Body of pancreas (tissue), 4 donors: ENCODE data around the gene SEMA4F. TPM values are rescaled to one million over a fixed set of nuclear protein-coding genes. Genes with fewer than 3 reads are reported as not detected.

Source experiments
- ATAC-seq: fragments of 150-250 bp; one replicate; pipeline ENCODE4 v1.9.1; 2016
- DNase-seq, 4 donors: peaks; one replicate each; pipeline ENCODE4 v3.0.0-alpha.2; 2019
- H3K27ac ChIP-seq, 4 donors: fragments of 200-600 bp; sonication (generic); 1 replicate in 3 of 4; 2 replicates in 1 of 4; pipeline versions ENCODE4 v1.5.1 to v1.6.1; 2016 to 2019; ENCODE audit warnings: mild to moderate bottlenecking in 1 of 4, mixed read lengths in 1 of 4, moderate library complexity in 1 of 4
- H3K27me3 ChIP-seq, 2 donors: fragments of 200-600 bp; sonication (generic); one replicate each; pipeline ENCODE4 v1.6.0; 2016; ENCODE audit warnings: mild to moderate bottlenecking in 1 of 2
- H3K36me3 ChIP-seq, 2 donors: fragments of 200-600 bp; sonication (generic); replicated peaks in 1 of 2; 2 replicates each; pipeline ENCODE4 v1.5.1; 2016; ENCODE audit warnings: low read depth in 2 of 2; ENCODE audit not compliant: insufficient read depth in 1 of 2
- H3K4me1 ChIP-seq: fragments of 200-600 bp; sonication (generic); one replicate; pipeline ENCODE4 v1.6.0; 2016
- H3K4me3 ChIP-seq, 2 donors: fragments of 200-600 bp; sonication (generic); 1 replicate in 1 of 2; 2 replicates in 1 of 2; pipeline ENCODE4 v1.5.1; 2016 to 2019
- H3K9me3 ChIP-seq, 3 donors: fragments of 200-600 bp; sonication (generic); 1 replicate in 2 of 3; 2 replicates in 1 of 3; pipeline ENCODE4 v1.5.1; 2016
- CTCF ChIP-seq, 7 experiments: fragments of 450-650 bp in 4 of 7; fragments of 200-600 bp in 3 of 7; sonication (generic) in 3 of 7; IDR thresholded peaks; one replicate each; pipeline ENCODE4 v1.5.1; 2016 to 2019; ENCODE audit warnings: antibody characterized with exemption in 7 of 7
- POLR2A ChIP-seq, 3 donors: fragments of 450-650 bp; IDR thresholded peaks; one replicate each; pipeline ENCODE4 v1.6.1; 2016; ENCODE audit warnings: antibody characterized with exemption in 3 of 3, mild to moderate bottlenecking in 2 of 3
- WGBS, 2 donors: methylation state at CpG; one replicate each; pipeline ENCODE4 v1.1.5; 2017; 5-methylcytosine and 5-hydroxymethylcytosine counted together
- intact Hi-C: fragments of 100-400 bp; cut with DNase I; formaldehyde crosslinking; loops from one replicate; pipeline ENCODE4 v1.15.1; 2023
- total RNA-seq, 2 donors: library from RNA; depleted of rRNA; stranded (reverse); fragments of >200 nt; gene quantifications; one replicate each; pipeline ENCODE4 v1.1.0, GENCODE V29; 2016

The SEMA4F gene
- total RNA-seq, 2 donors from 2014 or later = 3.1 to 4.6 TPM

GRCh38 chr2:74673826-74674528, 19.9 kb downstream of the SEMA4F start:
- 68 to 84% methylated on average over 6 to 7 of the region's 7 CpGs for WGBS, 2 donors
- Histone ChIP-seq H3K36me3 (no peaks in the 10 kb centered on the region), H3K4me3 (no peak overlapping the region), H3K4me1 (no peaks in the 10 kb centered on the region), H3K27ac (no peak overlapping the region), H3K9me3 (no peaks in the 10 kb centered on the region), H3K27me3 (no peaks in the 10 kb centered on the region)
- ATAC-seq (no peak), DNase-seq (no peak)
- intact Hi-C loops = no loop called here
- TF ChIP-seq CTCF (IDR thresholded peaks at IDR 0.05) = no peak
- TF ChIP-seq POLR2A (IDR thresholded peaks at IDR 0.05) = no peak

DNA sequence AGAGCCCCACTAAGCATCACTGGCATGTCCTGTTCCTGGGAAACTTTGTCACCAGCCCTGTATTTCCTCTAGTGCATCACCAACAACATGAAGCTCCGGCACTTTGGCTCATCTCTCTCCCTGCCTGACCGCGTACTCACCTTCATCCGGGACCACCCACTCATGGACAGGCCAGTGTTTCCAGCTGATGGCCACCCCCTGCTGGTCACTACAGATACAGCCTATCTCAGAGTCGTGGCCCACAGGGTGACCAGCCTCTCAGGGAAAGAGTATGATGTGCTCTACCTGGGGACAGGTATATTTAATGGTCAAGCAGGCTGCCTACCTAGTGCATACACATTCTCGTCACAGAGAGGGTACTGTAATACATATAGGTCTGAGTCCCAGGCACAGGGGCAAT, 21.0 kb downstream of the SEMA4F start:
- Histone ChIP-seq H3K4me3 (no peak overlapping the region), H3K4me1 (no peaks in the 10 kb centered on the region), H3K9me3 (no peaks in the 10 kb centered on the region), H3K27ac (no peak overlapping the region), H3K36me3 (peaks cover 0 to 1% of the 10 kb centered on the region in 2 donors), H3K27me3 (no peaks in the 10 kb centered on the region)
- 78 to 89% methylated on average over 5 to 6 of the region's 6 CpGs for whole genome bisulfite sequencing, 2 donors
- ATAC-seq = no peak
- TF ChIP-seq POLR2A (IDR thresholded peaks at IDR 0.05) (no peak), CTCF (IDR thresholded peaks at IDR 0.05) (no peak)
- intact Hi-C loops = no loop called here
- no peak for DNase-seq

DNA sequence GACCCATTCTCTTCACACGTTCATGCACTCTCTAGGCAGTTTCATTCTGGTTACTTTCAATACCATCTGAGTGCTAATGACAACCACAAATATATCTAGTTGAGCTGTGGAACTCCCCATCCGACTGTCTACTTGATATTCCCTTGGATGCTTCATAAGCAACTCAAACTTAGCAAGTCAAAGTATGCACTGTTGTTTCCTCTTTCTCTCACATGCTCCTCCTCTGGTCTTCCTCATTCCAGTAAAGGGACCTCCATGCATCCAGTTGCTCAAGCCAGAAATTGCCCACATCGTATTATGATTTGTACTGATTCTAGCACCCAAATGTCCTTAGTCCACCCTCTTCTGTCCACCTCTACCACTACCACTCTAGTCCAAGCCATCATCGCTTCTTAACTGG, 22.3 kb downstream of the SEMA4F start:
- no peak for DNase-seq

DNA sequence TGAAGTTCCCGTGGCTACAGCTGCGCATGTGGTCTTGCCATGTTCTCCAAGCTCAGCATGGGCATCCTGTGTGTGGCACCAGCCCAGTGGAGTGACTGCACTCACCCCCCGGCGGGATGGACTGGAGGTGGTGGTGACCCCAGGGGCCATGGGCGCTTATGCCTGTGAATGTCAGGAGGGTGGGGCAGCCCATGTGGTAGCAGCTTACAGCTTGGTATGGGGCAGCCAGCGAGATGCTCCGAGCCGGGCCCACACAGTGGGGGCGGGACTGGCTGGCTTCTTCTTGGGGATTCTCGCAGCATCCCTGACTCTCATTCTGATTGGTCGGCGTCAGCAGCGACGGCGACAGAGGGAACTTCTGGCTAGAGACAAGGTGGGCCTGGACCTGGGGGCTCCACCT, 25.6 kb downstream of the SEMA4F start:
- intact Hi-C loops = no loop called here
- Histone ChIP-seq H3K9me3 (no peaks in the 10 kb centered on the region), H3K27ac (no peak overlapping the region), H3K4me1 (no peaks in the 10 kb centered on the region), H3K4me3 (no peak overlapping the region), H3K27me3 (no peaks in the 10 kb centered on the region), H3K36me3 (peaks cover 0 to 1% of the 10 kb centered on the region in 2 donors)
- TF ChIP-seq CTCF (IDR thresholded peaks at IDR 0.05) (no peak), POLR2A (IDR thresholded peaks at IDR 0.05) (no peak)
- 94 to 97% methylated on average over 12 to 15 of the region's 15 CpGs for WGBS, 2 donors
- no peak for ATAC-seq
- no peak for DNase-seq

More for the DNA sequence above, 22.3 kb downstream of the SEMA4F start:
- H3K36me3 ChIP-seq = peaks cover 0 to 1% of the 10 kb centered on the region in 2 donors
- WGBS, 2 donors = 80 to 82% methylated on average over 4 of the region's 4 CpGs
- TF ChIP-seq POLR2A (IDR thresholded peaks at IDR 0.05) = no peak
- TF ChIP-seq CTCF (IDR thresholded peaks at IDR 0.05) = no peak
- intact Hi-C loops = no loop called here
- no peaks in the 10 kb centered on the region for H3K9me3 ChIP-seq
- no peak overlapping the region for H3K27ac ChIP-seq
- ATAC-seq = no peak
- H3K4me3 ChIP-seq = no peak overlapping the region
- no peaks in the 10 kb centered on the region for H3K4me1 ChIP-seq
- no peaks in the 10 kb centered on the region for H3K27me3 ChIP-seq

DNA sequence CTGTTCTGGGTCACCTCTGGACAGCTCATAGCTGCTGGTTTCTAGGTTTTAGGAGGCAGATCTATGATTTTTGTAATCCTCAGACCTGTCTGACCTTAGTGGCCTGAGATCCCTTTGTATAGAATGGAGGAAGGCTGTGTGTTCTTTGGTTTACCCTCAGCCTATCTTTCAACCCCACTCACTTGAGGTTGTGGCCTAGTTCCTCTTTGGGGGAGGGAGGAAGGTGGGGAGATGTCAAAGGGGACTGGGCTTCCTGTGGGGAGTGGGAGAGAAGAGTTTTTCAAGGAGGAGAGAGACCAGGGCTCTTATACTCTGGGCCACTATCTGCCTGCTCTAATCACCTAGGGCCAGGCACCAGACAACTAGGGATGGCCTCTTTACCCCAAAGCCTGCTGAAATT, 28.5 kb downstream of the SEMA4F start:
- no peaks in the 10 kb centered on the region for H3K4me1 ChIP-seq
- no peak for DNase-seq
- no peaks in the 10 kb centered on the region for H3K9me3 ChIP-seq
- TF ChIP-seq CTCF (IDR thresholded peaks at IDR 0.05) (no peak), POLR2A (IDR thresholded peaks at IDR 0.05) (no peak)
- no peaks in the 10 kb centered on the region for H3K27me3 ChIP-seq
- H3K36me3 ChIP-seq = peaks cover 0 to 1% of the 10 kb centered on the region in 2 donors
- no peak overlapping the region for H3K4me3 ChIP-seq
- intact Hi-C loops = no loop called here
- ATAC-seq = no peak
- H3K27ac ChIP-seq = no peak overlapping the region
